Kidney (tissue), 14 donors: ENCODE measurements around the gene HYDIN. TPM values are rescaled to one million over a fixed set of nuclear protein-coding genes. Genes with fewer than 3 reads are reported as not detected.

ENCODE experiments used
- DNase-seq, 5 donors: peaks; one replicate each; pipeline ENCODE4 v3.0.0-alpha.2; 2013 to 2020
- FAIRE-seq: peaks from 2 replicates; lab custom pipeline; 2012; peaks lifted over from hg19 to GRCh38; lab: Jason Lieb, UNC
- H3K27ac ChIP-seq, 2 donors: one replicate each; pipeline ENCODE4 v1.7.0; 2013; ENCODE audit warnings: low read depth in 2 of 2, low read length in 2 of 2, inconsistent platforms in 1 of 2
- H3K27me3 ChIP-seq: one replicate; pipeline ENCODE4 v1.7.1; 2013; ENCODE audit warnings: low read length, inconsistent platforms; ENCODE audit not compliant: control insufficient read depth, insufficient read depth
- H3K36me3 ChIP-seq, 3 donors: one replicate each; pipeline versions ENCODE4 v1.7.0 to v1.7.1; 2013; ENCODE audit warnings: low read length in 3 of 3, control low read depth in 1 of 3, inconsistent platforms in 1 of 3; ENCODE audit not compliant: insufficient read depth in 3 of 3, control insufficient read depth in 2 of 3
- H3K4me1 ChIP-seq, 3 donors: one replicate each; pipeline versions ENCODE4 v1.7.0 to v1.7.1; 2013; ENCODE audit warnings: low read length in 3 of 3, inconsistent platforms in 1 of 3, low read depth in 1 of 3; ENCODE audit not compliant: control insufficient read depth in 2 of 3, insufficient read depth in 2 of 3
- H3K4me3 ChIP-seq, 3 donors: one replicate each; pipeline versions ENCODE4 v1.7.0 to v1.8.1; 2013; ENCODE audit warnings: low read length in 3 of 3, control low read depth in 1 of 3, inconsistent platforms in 1 of 3
- H3K9ac ChIP-seq, 3 donors: one replicate each; pipeline versions ENCODE4 v1.7.0 to v1.7.1; 2013; ENCODE audit warnings: low read length in 3 of 3, control low read depth in 1 of 3, inconsistent platforms in 1 of 3
- H3K9me3 ChIP-seq, 3 donors: one replicate each; pipeline versions ENCODE4 v1.7.0 to v1.7.1; 2013; ENCODE audit warnings: low read length in 3 of 3, control low read depth in 1 of 3, inconsistent platforms in 1 of 3; ENCODE audit not compliant: control insufficient read depth in 2 of 3, insufficient read depth in 1 of 3
- CTCF ChIP-seq: IDR thresholded peaks from 3 replicates; pipeline ENCODE4 v1.5.1; 2012; ENCODE audit warnings: mild to moderate bottlenecking, moderate library complexity, borderline replicate concordance; ENCODE audit not compliant: insufficient read depth; ENCODE audit errors: extremely low read depth
- intact Hi-C: fragments of 100-400 bp; cut with DNase I; formaldehyde crosslinking; loops from one replicate; pipeline ENCODE4 v1.11.1; 2022
- polyA plus RNA-seq: library from polyadenylated mRNA; stranded (reverse); fragments of 350-450 nt; fragmentation: Illumina TruSeq; extraction: RNeasy Lipid Tissue Mini Kit (QIAGEN cat#74804); gene quantifications from one replicate; pipeline ENCODE4 v1.2.3, GENCODE V29; 2014; ENCODE audit warnings: low read depth, low replicate concordance; ENCODE audit not compliant: insufficient read depth
- total RNA-seq: library from RNA; stranded (reverse); fragmentation: NEBNext Ultra II Directional; extraction: Animal tissue kit (Norgen Biotek cat#: 25700); gene quantifications from one replicate; pipeline ENCODE4 v1.2.1, GENCODE V29; 2021
- donor health status: control.
- donor health status: control.
- donor health status: control.
- donor health status: control.
- donor health status: control.
- donor health status: DM: yes; HTN: yes; CAD: no.
- donor health status: Normal renal cell carcinoma (clear cell type).

HYDIN gene
- total and polyA plus RNA-seq, 2 donors from 2014 or later, result 1.8 to 21.0 TPM

GRCh38 chr16:71216714-71217113 lies 13.8 kb downstream of the HYDIN start:
- Histone ChIP-seq H3K36me3 (no peaks in the 10 kb centered on the region), H3K9ac (no peak overlapping the region), H3K27ac (no peak overlapping the region), H3K4me1 (no peaks in the 10 kb centered on the region), H3K27me3 (no peaks in the 10 kb centered on the region), H3K9me3 (peaks cover 0 to under 1% (median 0%) of the 10 kb centered on the region in 3 donors), H3K4me3 (no peak overlapping the region)
- intact Hi-C loops, result no loop called here
- DNase-seq (no peak), FAIRE-seq (no peak)
- TF ChIP-seq CTCF, result no peak

- TF ChIP-seq CTCF, result no peak
- Histone ChIP-seq H3K36me3 (no peaks in the 10 kb centered on the region), H3K27ac (no peak overlapping the region), H3K27me3 (no peaks in the 10 kb centered on the region), H3K4me1 (no peaks in the 10 kb centered on the region), H3K9ac (no peak overlapping the region), H3K4me3 (no peak overlapping the region), H3K9me3 (no peaks in the 10 kb centered on the region)
- intact Hi-C loops, result no loop called here
- FAIRE-seq, result no peak
- peak in 2 of 5 donors; percentile 8 for DNase-seq
Measured at GRCh38 chr16:71214746-71215381, 15.7 kb downstream of the HYDIN start.

- H3K9ac ChIP-seq, result no peak overlapping the region
- no peaks in the 10 kb centered on the region for H3K36me3 ChIP-seq
- DNase-seq (no peak), FAIRE-seq (no peak)
- no peaks in the 10 kb centered on the region for H3K27me3 ChIP-seq
- intact Hi-C loops, result no loop called here
- peaks cover 0 to 7% (median 0%) of the 10 kb centered on the region in 3 donors for H3K9me3 ChIP-seq
- H3K4me3 ChIP-seq, result no peak overlapping the region
- no peaks in the 10 kb centered on the region for H3K4me1 ChIP-seq
- H3K27ac ChIP-seq, result no peak overlapping the region
- TF ChIP-seq CTCF, result no peak
Measured at GRCh38 chr16:71205482-71206131, 24.9 kb downstream of the HYDIN start.
